BLaER1 treated with 17β-estradiol and CSF1 and Interleukin-3, amounts not matched to agents 10 nM and 100 nM (cell line): ENCODE results near the gene KCNQ1OT1.

ENCODE experiments used
- H3K27ac ChIP-seq, 11 experiments: shearing (Covaris generic); formaldehyde crosslinking; 2 replicates each; pipeline ENCODE4 v1.8.1; 2022
- H3K27me3 ChIP-seq, 11 experiments: shearing (Covaris generic); formaldehyde crosslinking; 2 replicates each; pipeline ENCODE4 v1.8.1; 2022
- H3K36me3 ChIP-seq, 11 experiments: shearing (Covaris generic); formaldehyde crosslinking; 2 replicates each; pipeline ENCODE4 v1.8.1; 2022
- H3K4me1 ChIP-seq, 10 experiments: shearing (Covaris generic); formaldehyde crosslinking; 2 replicates each; pipeline ENCODE4 v1.8.1; 2022
- H3K4me2 ChIP-seq, 11 experiments: shearing (Covaris generic); formaldehyde crosslinking; 2 replicates each; pipeline ENCODE4 v1.8.1; 2022
- H3K4me3 ChIP-seq, 10 experiments: shearing (Covaris generic); formaldehyde crosslinking; 2 replicates each; pipeline ENCODE4 v1.8.1; 2022
- H3K9ac ChIP-seq, 11 experiments: shearing (Covaris generic); formaldehyde crosslinking; 2 replicates each; pipeline ENCODE4 v1.8.1; 2022
- H3K9me3 ChIP-seq, 11 experiments: shearing (Covaris generic); formaldehyde crosslinking; replicated peaks in 1 of 11; 2 replicates each; pipeline ENCODE4 v1.8.1; 2022
- H4K20me1 ChIP-seq, 11 experiments: shearing (Covaris generic); formaldehyde crosslinking; 2 replicates each; pipeline ENCODE4 v1.8.1; 2022
- Cebpa-rat ChIP-seq, 11 experiments: shearing (Covaris generic); IDR thresholded peaks; 2 replicates each; pipeline ENCODE4 v1.8.1; 2022

The KCNQ1OT1 gene

GRCh38 chr11:2565447-2566222 lies 134.2 kb downstream of the KCNQ1OT1 start:
- H3K9ac ChIP-seq, result no peak overlapping the region; a peak in 1 of 22 replicates

DNA sequence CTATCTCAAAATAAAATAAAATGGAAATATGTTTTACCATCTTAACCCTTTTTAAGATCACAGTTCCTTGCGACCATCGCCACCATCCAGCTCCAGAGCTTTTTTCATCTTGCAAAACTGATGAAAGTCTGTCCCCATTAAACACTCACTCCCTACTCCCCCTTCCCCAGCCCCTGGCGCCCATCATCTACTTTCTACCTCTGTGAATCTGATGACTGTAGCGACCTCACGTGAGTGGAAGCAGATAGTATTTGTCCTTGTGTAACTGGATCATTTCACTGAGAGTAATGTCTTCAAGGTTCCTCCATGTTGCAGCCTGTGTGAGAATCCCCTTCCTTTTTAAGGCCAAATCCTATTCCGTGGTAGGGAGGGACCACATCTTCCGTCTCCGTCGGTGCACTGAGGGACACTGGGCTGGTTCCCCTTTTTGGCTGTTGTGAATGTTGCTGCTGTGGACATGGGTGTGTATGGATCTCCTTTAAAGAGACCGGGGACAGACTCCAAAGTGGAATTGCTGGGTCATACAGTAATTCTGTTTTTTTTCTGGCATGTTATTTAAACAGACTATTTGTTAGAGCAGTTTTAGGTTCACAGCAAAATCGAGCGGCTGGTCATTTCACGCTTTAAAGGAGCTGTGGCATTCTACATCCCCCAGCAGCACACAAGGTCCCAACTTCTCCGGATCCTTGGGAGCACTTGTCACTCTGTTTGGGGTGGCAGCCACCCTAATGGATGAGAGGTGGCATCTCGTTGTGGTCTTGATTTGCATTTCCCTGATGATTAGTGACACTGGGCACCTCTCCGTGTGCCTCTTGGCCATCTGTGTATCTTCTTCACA lies 135.0 kb downstream of the KCNQ1OT1 start:
- H3K9ac ChIP-seq, result no peak overlapping the region

More at GRCh38 chr11:2565447-2566222, 134.2 kb downstream of the KCNQ1OT1 start:
- Histone ChIP-seq H3K27ac (0 out of 22 replicates have a peak overlapping the region, but pooled peaks of 1 of the 11 experiments have one; percentile 30), H4K20me1 (peaks cover 0 to 14% (median 0%) of the 10 kb centered on the region in 11 experiments; a peak in 2 of 22 replicates), H3K9me3 (peaks cover 0 to 7% (median 0%) of the 10 kb centered on the region in 11 experiments; a peak in 5 of 22 replicates), H3K4me2 (peak overlapping the region in 10 of 11 experiments; percentile 3 to 43 (median 32); a peak in 17 of 22 replicates), H3K4me3 (no peak overlapping the region), H3K36me3 (peaks cover 0 to 2% (median 0%) of the 10 kb centered on the region in 11 experiments; a peak in 1 of 22 replicates), H3K27me3 (no peaks in the 10 kb centered on the region), H3K4me1 (peaks cover 64 to 85% (median 76%) of the 10 kb centered on the region in 10 experiments)
- no peak for TF ChIP-seq Cebpa-rat (IDR thresholded peaks at IDR 0.05)

GRCh38 chr11:2564008-2564530 lies 135.7 kb downstream of the KCNQ1OT1 start:
- H3K9ac ChIP-seq, result no peak overlapping the region
- peaks cover 0 to 6% (median 0%) of the 10 kb centered on the region in 11 experiments; a peak in 1 of 22 replicates for H4K20me1 ChIP-seq
- peak overlapping the region in 5 of 11 experiments; percentile 12 to 79 (median 72); a peak in 6 of 22 replicates for H3K4me2 ChIP-seq
- peaks cover 61 to 82% (median 73%) of the 10 kb centered on the region in 10 experiments for H3K4me1 ChIP-seq
- no peak overlapping the region for H3K4me3 ChIP-seq
- no peak overlapping the region for H3K27ac ChIP-seq
- H3K27me3 ChIP-seq, result no peaks in the 10 kb centered on the region
- no peaks in the 10 kb centered on the region for H3K9me3 ChIP-seq
- no peaks in the 10 kb centered on the region for H3K36me3 ChIP-seq
- TF ChIP-seq Cebpa-rat (IDR thresholded peaks at IDR 0.05), result no peak

More for the DNA sequence above, 135.0 kb downstream of the KCNQ1OT1 start:
- H4K20me1 ChIP-seq, result peaks cover 0 to 12% (median 0%) of the 10 kb centered on the region in 11 experiments; a peak in 2 of 22 replicates
- H3K4me1 ChIP-seq, result peaks cover 61 to 82% (median 73%) of the 10 kb centered on the region in 10 experiments
- H3K9me3 ChIP-seq, result no peaks in the 10 kb centered on the region
- no peaks in the 10 kb centered on the region for H3K27me3 ChIP-seq
- peak overlapping the region in 9 of 11 experiments; percentile 2 to 79 (median 31); a peak in 13 of 22 replicates for H3K4me2 ChIP-seq
- no peak overlapping the region for H3K27ac ChIP-seq
- no peak overlapping the region for H3K4me3 ChIP-seq
- TF ChIP-seq Cebpa-rat (IDR thresholded peaks at IDR 0.05), result no peak
- H3K36me3 ChIP-seq, result no peaks in the 10 kb centered on the region

- Histone ChIP-seq H3K36me3 (no peaks in the 10 kb centered on the region), H3K27me3 (no peaks in the 10 kb centered on the region), H3K4me3 (no peak overlapping the region), H4K20me1 (peaks cover 0 to 6% (median 0%) of the 10 kb centered on the region in 11 experiments; a peak in 1 of 22 replicates), H3K4me2 (peak overlapping the region; percentile 53 to 89 (median 72)), H3K27ac (peak overlapping the region in 9 of 11 experiments; percentile 70 to 87 (median 81); a peak in 16 of 22 replicates), H3K9ac (peak overlapping the region in 3 of 11 experiments; percentile 56 to 72 (median 67); a peak in 4 of 22 replicates), H3K4me1 (peaks cover 64 to 86% (median 76%) of the 10 kb centered on the region in 10 experiments), H3K9me3 (peaks cover 0 to 1% (median 0%) of the 10 kb centered on the region in 11 experiments; a peak in 1 of 22 replicates)
- TF ChIP-seq Cebpa-rat (IDR thresholded peaks at IDR 0.05), result no peak
Observed at GRCh38 chr11:2563213-2564007, 136.4 kb downstream of the KCNQ1OT1 start.

DNA sequence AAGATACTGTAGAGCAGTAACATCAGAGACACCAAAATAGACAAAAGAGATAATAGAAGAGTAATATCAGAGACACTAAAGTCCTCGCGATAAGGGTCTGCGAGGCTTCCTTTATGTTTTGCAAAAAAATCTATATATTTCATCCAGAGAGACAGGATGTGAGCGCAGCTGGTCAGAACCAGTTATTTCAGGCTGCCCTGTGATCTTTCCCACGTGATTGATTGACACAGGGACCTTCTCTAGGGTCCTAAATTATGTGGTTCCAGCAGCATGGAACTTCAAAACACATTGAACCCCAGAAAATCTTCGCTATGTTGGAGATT lies 136.9 kb downstream of the KCNQ1OT1 start:
- Histone ChIP-seq H3K36me3 (no peaks in the 10 kb centered on the region), H3K4me1 (peaks cover 66 to 89% (median 80%) of the 10 kb centered on the region in 10 experiments)

GRCh38 chr11:2561696-2562581 lies 137.9 kb downstream of the KCNQ1OT1 start:
- Histone ChIP-seq H4K20me1 (peaks cover 0 to 6% (median 0%) of the 10 kb centered on the region in 11 experiments; a peak in 1 of 22 replicates), H3K9ac (peak overlapping the region; percentile 16 to 76 (median 63); a peak in 19 of 22 replicates)

More for the DNA sequence above, 136.9 kb downstream of the KCNQ1OT1 start:
- Histone ChIP-seq H3K9me3 (peaks cover 0 to 7% (median 2%) of the 10 kb centered on the region in 11 experiments; a peak in 8 of 22 replicates), H3K27ac (peak overlapping the region in 9 of 11 experiments; percentile 70 to 87 (median 81); a peak in 18 of 22 replicates), H3K27me3 (no peaks in the 10 kb centered on the region), H4K20me1 (peaks cover 0 to 6% (median 0%) of the 10 kb centered on the region in 11 experiments; a peak in 1 of 22 replicates), H3K4me3 (no peak overlapping the region), H3K4me2 (peak overlapping the region; percentile 53 to 89 (median 72); a peak in 21 of 22 replicates), H3K9ac (peak overlapping the region in 9 of 11 experiments; percentile 38 to 76 (median 67); a peak in 13 of 22 replicates)
- TF ChIP-seq Cebpa-rat (IDR thresholded peaks at IDR 0.05), result no peak

More at GRCh38 chr11:2561696-2562581, 137.9 kb downstream of the KCNQ1OT1 start:
- H3K4me2 ChIP-seq, result peak overlapping the region; percentile 64 to 89 (median 79)
- H3K9me3 ChIP-seq, result peaks cover 0 to 14% (median 8%) of the 10 kb centered on the region in 11 experiments; a peak in 17 of 22 replicates
- no peaks in the 10 kb centered on the region for H3K27me3 ChIP-seq
- peaks cover 0 to 5% (median 0%) of the 10 kb centered on the region in 11 experiments; a peak in 1 of 22 replicates for H3K36me3 ChIP-seq
- 0 out of 20 replicates have a peak overlapping the region, but pooled peaks of 1 of the 10 experiments have one; percentile 19 for H3K4me3 ChIP-seq
- H3K4me1 ChIP-seq, result peaks cover 67 to 85% (median 74%) of the 10 kb centered on the region in 10 experiments
- H3K27ac ChIP-seq, result peak overlapping the region in 10 of 11 experiments; percentile 53 to 87 (median 80); a peak in 21 of 22 replicates
- TF ChIP-seq Cebpa-rat (IDR thresholded peaks at IDR 0.05), result no peak
